Esophagus (tissue), 2 donors: ENCODE measurements around the gene WDR5. TPM values are rescaled to one million over a fixed set of nuclear protein-coding genes. Genes with fewer than 3 reads are reported as not detected.

ENCODE experiments used
- H3K27ac ChIP-seq, 2 donors: one replicate each; pipeline ENCODE4 v1.5.1; 2013; ENCODE audit warnings: low read depth in 2 of 2, mild to moderate bottlenecking in 2 of 2, inconsistent platforms in 1 of 2, low read length in 1 of 2, moderate library complexity in 1 of 2
- H3K27me3 ChIP-seq, 2 donors: one replicate each; pipeline ENCODE4 v1.6.1; 2013; ENCODE audit warnings: low read length in 2 of 2, control low read depth in 1 of 2, mild to moderate bottlenecking in 1 of 2; ENCODE audit not compliant: insufficient read depth in 2 of 2, control insufficient read depth in 1 of 2
- H3K36me3 ChIP-seq, 2 donors: one replicate each; pipeline ENCODE4 v1.6.1; 2013; ENCODE audit warnings: low read length in 1 of 2; ENCODE audit not compliant: control insufficient read depth in 2 of 2, insufficient read depth in 2 of 2
- H3K4me1 ChIP-seq, 2 donors: one replicate each; pipeline ENCODE4 v1.6.1; 2013; ENCODE audit warnings: low read length in 1 of 2; ENCODE audit not compliant: control insufficient read depth in 2 of 2, insufficient read depth in 2 of 2
- H3K4me3 ChIP-seq, 2 donors: one replicate each; pipeline ENCODE4 v1.5.1; 2013; ENCODE audit warnings: low read length in 2 of 2, mild to moderate bottlenecking in 2 of 2, low read depth in 1 of 2, moderate library complexity in 1 of 2
- H3K9me3 ChIP-seq, 2 donors: one replicate each; pipeline ENCODE4 v1.6.1; 2013; ENCODE audit warnings: mild to moderate bottlenecking in 2 of 2, low read depth in 1 of 2, low read length in 1 of 2, moderate library complexity in 1 of 2; ENCODE audit not compliant: control insufficient read depth in 2 of 2, insufficient read depth in 1 of 2
- WGBS, 2 donors: extraction: QIAGEN DNeasy Blood & Tissue Kit; methylation state at CpG; one replicate each; pipeline ENCODE4 v1.1.7; 2013; 5-methylcytosine and 5-hydroxymethylcytosine counted together
- polyA plus RNA-seq, 2 donors: library from polyadenylated mRNA; stranded (reverse); fragments of 200-250 nt; gene quantifications; one replicate each; pipeline ENCODE4 v1.2.3, GENCODE V29; 2013
- donor health status: healthy with polysubstance abuse.
- donor health status: Bipolar disorder and iron deficiency.

The WDR5 gene
- polyA plus RNA-seq, 2 donors: 17.3 to 21.1 TPM

- Histone ChIP-seq H3K36me3 (no peaks in the 10 kb centered on the region), H3K27ac (no peak overlapping the region), H3K9me3 (no peaks in the 10 kb centered on the region), H3K4me1 (no peaks in the 10 kb centered on the region), H3K27me3 (no peaks in the 10 kb centered on the region), H3K4me3 (no peak overlapping the region)
- 87 to 93% methylated on average over 4 of the region's 4 CpGs for WGBS, 2 donors
Measured at GRCh38 chr9:134182554-134183085, 46.7 kb downstream of the WDR5 start.

GRCh38 chr9:134185536-134186011 is 49.7 kb downstream of the WDR5 start:
- H3K9me3 ChIP-seq: no peaks in the 10 kb centered on the region
- no peak overlapping the region for H3K4me3 ChIP-seq
- 39 to 44% methylated on average over 8 of the region's 8 CpGs for WGBS, 2 donors

GRCh38 chr9:134186471-134187109 is 50.7 kb downstream of the WDR5 start:
- peaks cover 0 to 2% of the 10 kb centered on the region in 2 donors for H3K4me1 ChIP-seq
- no peaks in the 10 kb centered on the region for H3K9me3 ChIP-seq
- WGBS, 2 donors: 65 to 67% methylated on average over 21 of the region's 21 CpGs
- H3K27me3 ChIP-seq: no peaks in the 10 kb centered on the region
- no peak overlapping the region for H3K27ac ChIP-seq
- no peaks in the 10 kb centered on the region for H3K36me3 ChIP-seq
- H3K4me3 ChIP-seq: no peak overlapping the region

More at GRCh38 chr9:134185536-134186011, 49.7 kb downstream of the WDR5 start:
- Histone ChIP-seq H3K36me3 (no peaks in the 10 kb centered on the region), H3K4me1 (peaks cover 0 to 2% of the 10 kb centered on the region in 2 donors), H3K27ac (no peak overlapping the region), H3K27me3 (no peaks in the 10 kb centered on the region)

- Histone ChIP-seq H3K36me3 (no peaks in the 10 kb centered on the region), H3K4me3 (no peak overlapping the region), H3K9me3 (no peaks in the 10 kb centered on the region), H3K27ac (no peak overlapping the region), H3K27me3 (no peaks in the 10 kb centered on the region), H3K4me1 (peaks cover 0 to 2% of the 10 kb centered on the region in 2 donors)
- 88 to 92% methylated on average over 12 of the region's 12 CpGs for WGBS, 2 donors
Measured at GRCh38 chr9:134187110-134187531, 51.2 kb downstream of the WDR5 start.

GRCh38 chr9:134187891-134188385 is 52.1 kb downstream of the WDR5 start:
- no peaks in the 10 kb centered on the region for H3K9me3 ChIP-seq
- H3K27ac ChIP-seq: no peak overlapping the region
- peaks cover 0 to 2% of the 10 kb centered on the region in 2 donors for H3K4me1 ChIP-seq
- no peaks in the 10 kb centered on the region for H3K27me3 ChIP-seq
- H3K4me3 ChIP-seq: no peak overlapping the region
- H3K36me3 ChIP-seq: no peaks in the 10 kb centered on the region
- WGBS, 2 donors: 74 to 77% methylated on average over 12 of the region's 12 CpGs

GRCh38 chr9:134188386-134189144 is 52.7 kb downstream of the WDR5 start:
- Histone ChIP-seq H3K4me3 (no peak overlapping the region), H3K36me3 (no peaks in the 10 kb centered on the region), H3K27me3 (no peaks in the 10 kb centered on the region), H3K27ac (no peak overlapping the region), H3K9me3 (no peaks in the 10 kb centered on the region), H3K4me1 (peaks cover 0 to 2% of the 10 kb centered on the region in 2 donors)
- WGBS, 2 donors: 40 to 48% methylated on average over 23 of the region's 23 CpGs

GRCh38 chr9:134189145-134189469 is 53.2 kb downstream of the WDR5 start:
- H3K27me3 ChIP-seq: no peaks in the 10 kb centered on the region
- no peaks in the 10 kb centered on the region for H3K9me3 ChIP-seq
- H3K36me3 ChIP-seq: no peaks in the 10 kb centered on the region
- peaks cover 0 to 2% of the 10 kb centered on the region in 2 donors for H3K4me1 ChIP-seq
- H3K27ac ChIP-seq: no peak overlapping the region
- no peak overlapping the region for H3K4me3 ChIP-seq
- 31 to 49% methylated on average over 15 of the region's 15 CpGs for WGBS, 2 donors

- peaks cover 0 to 2% of the 10 kb centered on the region in 2 donors for H3K4me1 ChIP-seq
- H3K9me3 ChIP-seq: no peaks in the 10 kb centered on the region
- no peaks in the 10 kb centered on the region for H3K36me3 ChIP-seq
- 77 to 80% methylated on average over 24 of the region's 24 CpGs for WGBS, 2 donors
- H3K27me3 ChIP-seq: no peaks in the 10 kb centered on the region
- H3K4me3 ChIP-seq: no peak overlapping the region
- no peak overlapping the region for H3K27ac ChIP-seq
Measured at GRCh38 chr9:134189470-134190231, 53.8 kb downstream of the WDR5 start.
